Epithelial cell of umbilical artery (primary cell): ENCODE results near the gene TMEM243. TPM values are rescaled to one million over a fixed set of nuclear protein-coding genes. Genes with fewer than 3 reads are reported as not detected.

ENCODE experiments used
- total RNA-seq: library from RNA; depleted of rRNA; stranded (reverse); fragments of >200 nt; gene quantifications from 2 replicates; pipeline ENCODE4 v1.2.3, GENCODE V29; 2014

TMEM243 gene, protein sequence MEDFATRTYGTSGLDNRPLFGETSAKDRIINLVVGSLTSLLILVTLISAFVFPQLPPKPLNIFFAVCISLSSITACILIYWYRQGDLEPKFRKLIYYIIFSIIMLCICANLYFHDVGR
- 52.3 and 63.0 TPM in 2 replicates for total RNA-seq

DNA sequence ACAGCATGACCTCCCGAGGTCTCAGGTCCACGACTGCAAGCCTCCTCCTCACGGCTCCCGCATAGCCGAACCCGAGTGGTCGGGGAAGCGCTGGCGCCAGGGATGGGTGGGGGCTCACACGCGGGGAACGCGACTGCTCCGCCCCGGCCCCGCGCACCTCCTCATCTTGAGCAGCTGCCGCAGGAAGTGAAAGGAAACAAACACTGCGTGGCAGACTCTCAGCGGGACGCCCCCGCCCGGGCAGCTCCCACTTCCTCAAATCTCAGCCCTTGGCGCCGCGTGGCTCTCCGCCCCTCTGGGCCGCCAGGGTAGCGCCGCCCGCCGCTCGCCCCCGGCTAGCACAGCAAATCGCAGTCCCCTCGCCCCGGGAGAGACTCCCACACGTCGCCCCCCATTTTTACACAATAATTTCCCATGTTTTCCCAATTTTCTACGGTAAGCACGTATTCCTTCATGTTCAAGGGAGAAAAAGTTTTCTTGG lies at the start of gene TMEM243:
Gene TMEM243, minus strand, starts transcription at position 188 of the 481 bp plus-strand sequence. CDS start 229 bp downstream, outside the sequence.

DNA sequence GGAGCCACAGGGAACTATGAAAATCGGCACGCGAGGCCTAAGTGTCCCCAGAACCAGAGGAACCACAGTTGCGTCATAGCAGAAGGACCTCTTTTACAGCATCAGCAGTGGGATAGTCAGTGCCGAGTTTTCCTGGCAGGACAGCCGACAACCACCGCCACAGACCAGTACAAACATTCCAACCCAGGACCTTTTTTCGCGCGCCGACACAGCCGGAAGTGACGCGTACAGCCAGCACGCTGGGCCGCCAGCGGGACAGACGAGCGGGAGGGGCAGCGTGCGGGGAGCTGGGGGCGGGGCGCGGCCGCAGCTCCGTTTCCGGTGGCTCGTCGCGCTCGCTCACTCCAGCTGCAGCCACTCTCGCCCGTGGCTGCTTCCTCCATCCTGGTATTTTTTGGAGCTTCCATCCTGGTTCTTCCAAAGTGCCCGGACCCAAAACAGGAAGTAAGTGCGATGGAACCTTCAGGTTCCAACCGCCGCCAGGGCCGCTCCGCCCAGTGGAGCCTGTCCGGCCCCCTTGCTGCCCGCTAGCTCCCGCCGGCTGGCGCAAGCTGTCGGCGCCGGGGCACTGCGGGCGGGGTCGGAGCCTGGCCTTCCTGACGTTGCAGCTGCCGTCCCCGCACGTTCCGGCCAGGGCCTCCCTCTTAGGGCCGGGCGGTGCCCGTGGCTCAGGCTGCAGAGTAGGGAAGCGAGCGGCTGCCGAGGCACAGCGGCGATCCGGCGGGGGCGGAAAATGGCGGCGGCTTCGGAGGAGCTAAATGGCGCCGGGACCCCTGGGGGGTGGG lies 67.2 kb downstream of the TMEM243 start, which contains the start of gene DMTF1:
Gene DMTF1, plus strand, starts transcription at position 342 of the 785 bp plus-strand sequence. CDS start 12,489 bp downstream, outside the sequence.

Other genes starting within 250 kb of the TMEM243 start
- 18.2 and 32.4 TPM in 2 replicates for gene ELAPOR2, start 160.1 kb downstream of the TMEM243 start, total RNA-seq
- gene DMTF1, start 67.3 kb downstream of the TMEM243 start, total RNA-seq = 42.2 and 62.3 TPM in 2 replicates
- gene CROT, start 125.9 kb upstream of the TMEM243 start, total RNA-seq = 7.5 and 17.2 TPM in 2 replicates